AG09319 (cell line): ENCODE measurements around the gene DLGAP4.

ENCODE experiments used
- DNase-seq: peaks from one replicate; pipeline ENCODE4 v3.0.0-alpha.2; 2010; ENCODE audit warnings: low read depth; ENCODE audit errors: extremely low read depth
- CTCF ChIP-seq: IDR thresholded peaks from 2 replicates; pipeline ENCODE4 v1.5.1; 2011; ENCODE audit warnings: low read depth, mild to moderate bottlenecking, inconsistent platforms, low read length, moderate library complexity

Gene DLGAP4

GRCh38 chr20:36487069-36487468 lies 180.9 kb downstream of the DLGAP4 start:
- TF ChIP-seq CTCF: no peak
- DNase-seq: no peak

- no peak for TF ChIP-seq CTCF
- no peak for DNase-seq
These were observed 184.1 kb downstream of the DLGAP4 start for GRCh38 chr20:36490191-36490590.

GRCh38 chr20:36491901-36492617 lies 185.9 kb downstream of the DLGAP4 start:
- DNase-seq: no peak
- no peak for TF ChIP-seq CTCF

- DNase-seq: no peak
- TF ChIP-seq CTCF: peak; percentile 30
These were observed 187.1 kb downstream of the DLGAP4 start for GRCh38 chr20:36493051-36493800.

GRCh38 chr20:36493801-36494114 lies 187.6 kb downstream of the DLGAP4 start:
- DNase-seq: peak; percentile 59

GRCh38 chr20:36496707-36497669 lies 190.8 kb downstream of the DLGAP4 start:
- no peak for DNase-seq
- no peak for TF ChIP-seq CTCF

More at GRCh38 chr20:36493801-36494114, 187.6 kb downstream of the DLGAP4 start:
- no peak for TF ChIP-seq CTCF
